Hematopoietic multipotent progenitor cell treated with erythropoietin and hydrocortisone succinate and interleukin-3 and kit ligand, for 8 days (in vitro differentiated cells): ENCODE measurements around the gene TMEM229A.
"Not testable (repeated sequence)": the region's sequence is repeated elsewhere in the genome, so short reads cannot be mapped to it uniquely, and the experiment has no call there.

ENCODE experiments used
- DNase-seq: peaks from one replicate; pipeline ENCODE4 v3.0.0-alpha.2; 2015

Gene TMEM229A

DNA sequence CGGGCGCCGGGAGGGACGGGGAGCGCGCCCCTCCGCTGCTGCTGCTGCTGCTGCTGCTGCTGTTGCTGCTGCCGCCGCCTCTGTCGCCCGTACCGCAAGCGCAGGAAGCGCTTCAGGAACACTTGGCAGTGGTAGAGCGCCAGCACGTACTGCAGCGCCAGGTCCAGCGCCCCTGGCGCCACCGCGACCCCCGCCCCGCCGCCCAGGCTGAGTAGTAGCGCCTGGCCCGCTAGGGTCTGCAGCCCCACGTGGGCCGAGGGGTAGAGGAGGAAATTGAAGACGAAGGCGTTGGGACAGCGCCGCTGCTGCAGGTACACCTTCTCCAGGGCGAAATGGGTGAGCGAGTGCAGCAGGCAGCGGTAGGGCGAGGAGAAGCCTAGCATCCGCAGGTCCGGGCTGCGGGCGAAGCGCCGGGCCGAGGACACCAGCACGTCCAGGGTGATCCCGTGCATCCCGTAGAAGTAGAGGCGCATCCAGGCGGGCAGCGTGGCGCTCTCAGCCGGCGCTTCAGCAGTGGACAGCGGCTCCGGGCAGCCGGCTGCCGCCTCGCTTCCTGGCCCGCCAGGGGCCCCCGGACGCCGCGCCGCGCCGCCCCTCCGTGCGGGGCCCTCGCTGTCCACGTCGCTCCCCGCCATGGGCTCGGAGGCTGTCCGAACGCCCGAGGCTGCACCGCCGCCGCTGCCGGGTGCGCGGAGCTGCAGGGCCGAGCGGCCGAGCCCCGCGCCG lies at the start of gene TMEM229A:
TSS of gene TMEM229A (minus strand) at position 699 of the 726 bp plus-strand sequence. CDS start at position 635, 64 bp downstream.
- DNase-seq, result no peak

DNA sequence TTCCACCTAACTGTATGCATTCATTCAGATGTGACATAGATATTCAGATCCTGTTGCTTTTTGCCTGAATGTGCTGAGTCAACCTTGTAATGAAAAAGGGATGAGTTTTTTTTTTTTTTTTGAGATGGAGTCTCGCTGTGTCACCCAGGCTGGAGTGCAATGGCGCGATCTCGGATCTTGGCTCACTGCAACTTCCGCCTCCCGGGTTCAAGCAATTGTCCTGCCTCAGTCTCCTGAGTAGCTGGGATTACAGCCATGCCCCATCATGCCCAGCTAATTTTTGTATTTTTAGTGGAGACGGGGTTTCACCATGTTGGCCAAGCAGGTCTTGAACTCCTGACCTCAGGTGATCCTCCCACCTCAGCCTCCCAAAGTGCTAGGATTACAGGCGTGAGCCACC lies 49.4 kb upstream of the TMEM229A start:
- DNase-seq, result not testable (repeated sequence)

- no peak for DNase-seq
Observed at GRCh38 chr7:124077546-124077945, 44.7 kb upstream of the TMEM229A start.

- no peak for DNase-seq
Observed at GRCh38 chr7:124076841-124077240, 44.0 kb upstream of the TMEM229A start.

DNA sequence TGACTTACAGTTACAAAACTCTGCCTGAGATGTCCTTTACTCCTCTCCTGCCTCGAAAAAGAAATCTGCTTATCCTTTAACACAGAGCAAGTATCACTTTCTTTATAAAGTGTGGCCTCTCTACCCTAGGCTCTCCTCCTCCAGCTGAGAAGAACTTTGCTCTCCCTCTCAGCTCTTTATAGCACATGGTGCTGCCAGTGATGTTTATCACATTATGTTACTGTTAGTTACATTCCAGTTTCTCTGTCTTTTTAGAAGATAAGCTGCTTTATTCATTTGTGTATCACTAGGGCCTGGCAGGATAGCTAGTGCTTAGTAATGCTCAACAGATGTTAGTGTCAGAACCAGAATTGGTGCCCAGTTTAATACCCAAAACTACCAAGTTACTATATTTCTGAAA lies 41.1 kb upstream of the TMEM229A start:
- no peak for DNase-seq

DNA sequence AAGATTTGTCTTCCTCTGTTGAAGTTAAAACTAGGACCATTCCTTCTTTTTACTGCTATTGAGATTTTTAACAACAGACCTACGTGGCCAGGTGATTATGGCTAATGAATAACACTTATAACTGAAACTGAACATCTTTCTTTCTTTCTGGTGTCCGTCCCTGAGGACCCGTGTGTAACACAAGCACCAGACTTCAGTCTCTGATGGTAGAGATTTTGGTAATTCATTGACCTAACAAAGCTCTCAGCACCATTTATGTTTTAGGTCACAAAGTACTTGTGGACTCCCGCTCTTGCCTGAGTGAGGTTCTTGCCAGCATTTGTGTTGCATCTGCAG lies 40.4 kb upstream of the TMEM229A start:
- DNase-seq, result no peak

DNA sequence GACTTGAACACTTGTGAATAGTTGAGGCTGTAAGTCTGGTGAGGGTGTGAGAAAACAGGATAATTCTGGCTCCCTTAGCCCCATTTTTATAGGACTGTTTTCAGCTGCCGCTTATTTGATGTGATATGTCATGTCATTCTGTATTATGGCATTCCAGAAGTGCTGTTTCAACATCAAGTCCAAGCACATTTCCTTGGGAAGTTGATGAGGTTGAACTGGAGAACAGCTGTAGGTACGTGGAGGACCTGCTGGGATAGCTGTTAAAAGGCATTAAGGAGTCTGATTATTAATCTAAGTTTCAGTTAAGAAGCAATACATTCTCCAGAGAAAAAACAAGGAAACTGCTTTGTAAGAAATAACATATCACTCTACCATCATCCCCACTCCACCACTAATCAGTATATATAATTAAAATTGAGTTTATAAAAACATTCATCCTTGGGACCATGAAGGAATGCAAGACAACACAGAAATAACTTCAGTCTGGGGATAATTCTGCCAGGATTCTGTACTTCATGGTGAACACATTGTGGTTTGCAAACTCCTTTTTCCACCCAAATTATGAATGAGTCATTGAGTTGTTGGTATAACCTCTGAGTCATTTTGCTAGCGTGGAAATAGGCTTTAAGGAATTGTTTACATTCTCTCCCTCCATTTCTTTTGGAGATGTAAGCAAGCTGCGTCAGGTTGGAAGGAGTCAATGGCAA lies 39.9 kb upstream of the TMEM229A start:
- no peak for DNase-seq

GRCh38 chr7:124071843-124072242 lies 39.0 kb upstream of the TMEM229A start:
- no peak for DNase-seq

DNA sequence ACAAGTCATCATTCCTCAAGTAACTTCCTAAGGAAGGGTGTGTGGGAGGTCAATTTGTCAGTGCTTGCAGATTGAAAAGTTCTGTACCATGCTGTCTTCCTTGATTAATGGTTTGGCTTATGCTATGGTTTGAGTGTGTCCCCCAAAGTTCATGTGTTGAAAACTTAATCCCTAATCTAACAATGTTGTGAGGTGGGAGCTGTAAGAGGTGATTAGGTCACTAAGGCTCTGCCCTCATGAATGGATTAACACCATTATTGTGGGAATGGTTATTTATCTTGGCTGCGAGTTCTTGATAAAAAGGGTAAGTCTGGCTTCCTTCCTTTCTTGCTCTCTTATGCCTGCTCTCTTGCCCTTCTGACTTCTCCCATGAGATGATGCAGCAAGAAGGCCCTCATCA lies 29.3 kb upstream of the TMEM229A start:
- no peak for DNase-seq

DNA sequence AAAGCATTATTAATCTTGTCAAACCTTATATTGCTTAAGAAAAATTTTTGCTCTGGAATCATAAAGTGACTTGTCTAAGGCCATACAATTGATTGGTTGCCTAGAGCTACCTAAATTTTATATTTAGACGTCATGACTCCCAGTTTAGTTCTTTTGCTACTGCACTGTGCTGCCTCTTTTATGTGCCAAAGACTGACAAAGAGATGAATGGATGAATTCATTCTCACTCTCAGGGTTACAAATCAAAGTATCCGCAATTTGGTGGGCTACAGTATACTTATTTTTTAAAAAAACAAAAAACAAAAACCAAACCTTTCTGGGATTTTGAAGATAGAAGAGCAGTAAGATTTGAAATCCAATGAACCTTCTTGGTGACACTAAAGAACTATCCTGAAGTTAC lies 27.7 kb upstream of the TMEM229A start:
- no peak for DNase-seq

- no peak for DNase-seq
Observed at GRCh38 chr7:124059375-124059774, 26.5 kb upstream of the TMEM229A start.

DNA sequence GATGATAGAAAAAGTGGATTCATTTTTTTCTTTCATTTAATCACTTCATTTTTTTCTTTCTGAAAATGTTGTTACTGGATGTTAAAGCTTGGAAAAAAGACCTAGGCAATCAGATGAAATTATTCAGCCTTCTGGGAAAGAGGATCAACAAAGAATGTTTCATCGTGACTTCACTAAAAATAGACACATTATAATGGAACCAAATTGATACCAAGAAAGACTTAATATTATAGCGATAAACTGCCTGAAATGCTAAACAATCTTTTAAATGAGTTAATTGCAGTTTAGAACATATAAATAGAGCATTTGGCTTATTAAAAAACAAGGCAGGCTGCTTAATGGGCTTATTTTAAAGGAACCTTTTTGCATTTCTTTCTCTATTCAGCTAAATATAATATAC lies 25.6 kb upstream of the TMEM229A start:
- DNase-seq, result no peak

GRCh38 chr7:124057872-124058271 lies 25.0 kb upstream of the TMEM229A start:
- DNase-seq, result no peak

DNA sequence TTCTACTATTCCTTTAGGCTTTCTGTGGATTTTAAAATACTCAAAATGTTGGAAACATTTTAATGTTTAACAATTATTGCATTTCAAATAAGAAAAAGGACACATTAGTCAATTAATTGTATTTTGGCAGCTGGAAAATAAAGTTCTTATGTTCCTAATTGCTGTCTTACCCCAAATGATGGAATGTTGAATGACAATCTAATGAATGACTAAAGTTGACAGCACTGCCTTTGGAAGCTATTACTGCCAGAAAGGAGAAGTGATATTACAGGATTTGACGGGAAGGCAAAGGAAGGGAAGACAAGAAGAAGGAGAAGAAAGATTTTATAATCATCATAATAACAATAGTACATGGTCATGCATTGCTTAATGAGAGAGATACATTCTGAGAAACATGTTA lies 23.4 kb upstream of the TMEM229A start:
- no peak for DNase-seq

DNA sequence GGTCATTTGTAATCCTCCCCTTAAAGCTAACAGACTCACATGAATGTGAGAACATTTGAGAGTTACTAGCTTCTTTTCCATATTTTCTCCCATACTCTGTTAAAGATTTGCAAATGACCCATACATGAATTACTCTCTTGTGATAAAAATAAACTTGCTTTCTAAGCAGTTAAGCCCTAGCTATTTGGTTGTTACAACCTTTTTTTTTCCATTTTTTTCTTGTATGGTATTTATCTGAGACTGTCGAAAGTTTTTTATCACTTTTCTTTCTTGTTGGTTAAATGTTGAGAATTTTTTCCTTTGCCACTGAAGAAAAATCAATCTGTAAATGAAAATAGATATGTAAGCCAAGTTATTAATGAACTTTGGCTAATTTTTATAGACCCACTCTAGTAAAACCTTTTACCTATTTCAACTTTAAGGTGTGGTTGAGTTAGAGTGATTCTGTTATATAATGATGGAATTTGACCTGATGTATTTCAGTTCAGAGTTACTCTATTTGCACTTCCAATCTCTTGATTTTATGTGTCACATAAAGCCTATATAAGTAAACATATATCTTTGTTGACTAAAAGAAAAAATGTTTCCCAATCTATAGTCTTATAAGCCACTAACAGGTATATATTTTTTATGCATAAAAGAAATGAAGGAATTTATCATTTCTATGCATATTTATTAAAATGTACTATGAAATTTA lies 19.0 kb upstream of the TMEM229A start:
- DNase-seq, result no peak

DNA sequence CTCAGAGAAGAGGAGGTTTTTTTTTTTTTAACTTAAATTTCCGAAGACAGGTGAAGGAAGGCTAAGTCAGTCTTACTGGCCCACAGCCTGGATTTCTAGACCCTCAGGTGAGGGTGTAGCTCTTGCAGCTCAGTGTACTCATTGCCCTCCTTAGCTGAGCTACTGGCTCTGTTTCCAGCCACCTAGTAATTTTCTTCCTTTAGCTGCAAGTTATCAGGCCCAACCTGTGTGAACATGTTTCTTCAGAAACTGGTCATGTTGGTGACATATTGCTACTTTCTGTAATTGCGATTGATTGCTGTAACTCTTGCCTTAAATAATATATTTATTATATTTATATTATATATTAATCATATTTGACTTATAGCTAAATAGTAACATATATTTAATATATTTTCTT lies 10.0 kb upstream of the TMEM229A start:
- no peak for DNase-seq

DNA sequence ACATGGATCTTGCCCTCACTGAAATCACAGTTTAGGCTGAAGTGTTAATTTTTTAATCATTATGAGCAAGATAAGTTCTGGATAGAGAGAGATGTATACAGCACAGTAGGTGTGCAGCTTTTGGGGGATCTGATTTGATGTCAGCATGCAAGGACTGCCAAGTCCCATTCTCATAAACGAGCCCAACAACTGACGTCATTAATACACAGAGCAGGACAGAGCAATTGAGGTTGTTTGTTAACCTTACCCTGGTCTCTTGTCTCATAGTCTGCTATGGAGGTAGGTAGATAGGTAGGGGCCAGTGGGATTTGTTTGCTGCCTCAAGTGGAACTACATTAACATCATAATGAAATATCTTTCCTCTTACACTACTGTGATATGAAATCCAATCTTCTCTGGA lies 8.6 kb upstream of the TMEM229A start:
- DNase-seq, result no peak

GRCh38 chr7:124037902-124038301 lies 5.0 kb upstream of the TMEM229A start:
- DNase-seq, result not testable (repeated sequence)

GRCh38 chr7:124035706-124036105 lies 2.8 kb upstream of the TMEM229A start:
- DNase-seq, result no peak

DNA sequence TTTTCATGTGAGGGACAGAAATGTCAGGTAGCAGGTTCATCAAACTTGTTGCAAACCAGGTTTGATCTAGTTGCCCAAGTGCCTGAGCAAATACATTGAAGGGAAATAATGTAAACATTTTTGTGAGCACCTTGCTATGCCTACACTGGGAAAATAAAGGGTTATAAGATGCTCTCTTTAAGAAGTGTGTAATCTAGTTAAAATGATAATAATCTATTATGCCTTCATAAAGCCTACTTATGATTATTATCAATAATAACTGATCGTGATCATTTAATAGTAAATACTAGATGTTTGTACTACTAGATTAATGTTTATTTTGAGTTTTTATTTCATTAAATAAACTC lies 1.9 kb upstream of the TMEM229A start:
- DNase-seq, result no peak

DNA sequence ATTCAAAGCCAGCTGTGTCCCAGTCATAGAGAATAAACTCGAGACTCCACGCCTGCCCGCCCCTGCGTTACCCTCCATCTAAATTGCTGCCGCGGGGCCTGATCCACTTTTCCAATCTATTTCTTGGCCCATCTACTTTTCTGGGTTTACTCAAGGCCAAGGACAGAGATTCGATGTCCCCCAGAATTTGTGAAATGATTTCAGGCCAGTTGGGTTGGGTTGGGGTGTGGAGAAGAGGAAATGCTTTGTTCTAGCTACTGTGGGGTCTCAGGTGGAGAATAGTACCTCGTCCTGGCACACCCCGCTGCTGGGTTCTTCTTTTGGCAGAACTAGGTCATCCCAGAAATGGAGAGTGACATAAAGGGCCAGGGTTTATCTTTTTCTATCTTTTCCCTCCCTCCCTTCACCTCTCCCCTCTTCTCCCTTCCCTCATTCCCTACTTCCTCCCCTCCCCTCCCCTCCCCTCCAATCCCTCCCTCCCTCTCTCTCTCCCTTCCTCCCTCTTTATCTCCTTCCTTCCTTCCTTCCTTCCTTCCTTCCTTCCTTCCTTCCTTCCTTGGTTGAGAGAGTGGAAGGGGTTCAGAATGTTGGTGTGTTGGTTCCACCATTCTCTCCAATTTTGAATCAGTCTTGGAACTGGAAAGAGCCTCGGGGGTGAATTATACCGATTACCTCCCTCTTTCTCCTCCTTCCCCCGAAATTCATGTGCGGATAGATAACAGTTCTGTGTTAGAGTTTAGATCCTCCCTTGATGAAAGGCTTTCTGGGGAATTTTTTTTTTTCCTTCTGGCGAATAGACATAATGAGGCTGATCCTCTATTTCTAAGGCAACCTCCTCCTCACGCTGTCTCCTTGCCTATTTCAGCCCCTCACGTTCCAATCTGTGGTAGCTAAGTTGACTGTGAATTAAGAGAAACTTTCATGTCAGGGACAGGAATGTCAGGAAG lies 1.2 kb upstream of the TMEM229A start:
- DNase-seq, result no peak

DNA sequence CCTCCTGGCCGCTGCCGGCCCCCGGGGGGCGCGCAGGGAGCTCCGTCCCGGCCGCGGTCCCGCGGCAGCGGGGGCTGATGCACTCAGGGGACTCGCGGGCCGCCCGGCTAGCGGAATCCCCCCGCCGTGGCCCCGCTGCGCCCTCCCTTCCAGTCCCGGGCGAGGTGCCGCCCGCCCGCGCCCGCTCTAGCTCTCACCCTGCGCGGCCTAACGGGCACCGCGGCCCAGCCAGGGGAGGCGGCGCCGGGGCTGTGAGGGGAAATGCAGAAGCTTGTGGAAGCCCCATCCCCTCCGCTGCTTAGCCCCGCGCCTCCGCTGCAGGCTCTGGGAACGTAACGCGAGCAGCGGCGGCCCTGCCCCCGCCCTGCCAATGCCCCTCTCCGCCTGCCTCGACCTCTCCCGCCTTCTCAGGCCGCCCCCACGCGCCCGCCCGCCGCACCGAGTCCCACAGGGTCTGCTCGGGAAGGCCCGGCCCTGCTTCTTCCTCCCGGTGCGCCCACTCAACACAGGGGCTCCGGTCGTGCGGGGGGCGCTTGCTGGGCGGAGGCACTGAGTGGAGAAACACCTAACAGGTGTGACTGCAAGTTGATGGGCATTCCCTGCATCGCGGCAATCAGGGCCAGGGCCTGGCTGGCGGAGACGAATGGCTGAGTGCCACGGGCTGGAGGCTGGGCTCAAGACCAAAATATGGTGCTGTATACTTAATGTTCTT lies 384 bp upstream of the TMEM229A start:
- no peak for DNase-seq
